Panc1 (cell line): ENCODE data around the gene KRT15.

Experiments used
- POLR2AphosphoS5 ChIP-seq: IDR thresholded peaks from 2 replicates; pipeline ENCODE4 v1.6.1; 2012; ENCODE audit warnings: mild to moderate bottlenecking, low read depth, low read length, moderate library complexity
- SIN3A ChIP-seq: IDR thresholded peaks from 2 replicates; pipeline ENCODE4 v1.6.1; 2012; ENCODE audit warnings: low read depth, mild to moderate bottlenecking, low read length, moderate library complexity, borderline replicate concordance; ENCODE audit not compliant: insufficient read depth
- TF ChIP-seq, protein P1 (sequence below): fragments of 450-650 bp; IDR thresholded peaks from 2 replicates; pipeline ENCODE4 v1.5.1; 2017; ENCODE audit warnings: mild to moderate bottlenecking
- TF ChIP-seq, protein P2 (sequence below), 2 experiments: IDR thresholded peaks; 2 replicates each; pipeline ENCODE4 v1.6.1; 2011 to 2012; ENCODE audit warnings: low read depth in 2 of 2, control low read depth in 1 of 2, low read length in 1 of 2, mild to moderate bottlenecking in 1 of 2, moderate library complexity in 1 of 2; ENCODE audit not compliant: insufficient read depth in 1 of 2

DNA sequence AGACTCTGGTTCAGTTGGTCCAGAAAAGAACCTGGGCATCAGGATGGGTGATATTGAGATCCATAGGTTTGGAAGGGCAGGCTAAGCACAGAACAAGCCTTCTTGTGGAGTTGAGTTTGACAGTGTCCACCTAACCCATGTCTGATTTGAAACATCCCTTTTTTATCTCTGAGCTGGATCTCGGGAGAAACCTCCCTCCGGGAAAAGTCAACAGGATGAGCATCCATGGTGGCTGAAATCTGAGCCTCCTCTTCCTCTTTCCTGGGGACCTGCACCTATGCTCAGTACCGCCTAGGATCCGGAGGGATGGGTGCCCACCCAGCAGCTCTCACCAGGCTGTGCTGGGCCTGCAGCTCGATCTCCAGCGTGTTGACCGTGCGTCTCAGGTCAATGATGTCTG, 54.9 kb downstream of the KRT15 start:
- no peak for TF ChIP-seq SIN3A
- TF ChIP-seq, protein P1, sequence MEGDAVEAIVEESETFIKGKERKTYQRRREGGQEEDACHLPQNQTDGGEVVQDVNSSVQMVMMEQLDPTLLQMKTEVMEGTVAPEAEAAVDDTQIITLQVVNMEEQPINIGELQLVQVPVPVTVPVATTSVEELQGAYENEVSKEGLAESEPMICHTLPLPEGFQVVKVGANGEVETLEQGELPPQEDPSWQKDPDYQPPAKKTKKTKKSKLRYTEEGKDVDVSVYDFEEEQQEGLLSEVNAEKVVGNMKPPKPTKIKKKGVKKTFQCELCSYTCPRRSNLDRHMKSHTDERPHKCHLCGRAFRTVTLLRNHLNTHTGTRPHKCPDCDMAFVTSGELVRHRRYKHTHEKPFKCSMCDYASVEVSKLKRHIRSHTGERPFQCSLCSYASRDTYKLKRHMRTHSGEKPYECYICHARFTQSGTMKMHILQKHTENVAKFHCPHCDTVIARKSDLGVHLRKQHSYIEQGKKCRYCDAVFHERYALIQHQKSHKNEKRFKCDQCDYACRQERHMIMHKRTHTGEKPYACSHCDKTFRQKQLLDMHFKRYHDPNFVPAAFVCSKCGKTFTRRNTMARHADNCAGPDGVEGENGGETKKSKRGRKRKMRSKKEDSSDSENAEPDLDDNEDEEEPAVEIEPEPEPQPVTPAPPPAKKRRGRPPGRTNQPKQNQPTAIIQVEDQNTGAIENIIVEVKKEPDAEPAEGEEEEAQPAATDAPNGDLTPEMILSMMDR, result no peak
- TF ChIP-seq, protein P2, sequence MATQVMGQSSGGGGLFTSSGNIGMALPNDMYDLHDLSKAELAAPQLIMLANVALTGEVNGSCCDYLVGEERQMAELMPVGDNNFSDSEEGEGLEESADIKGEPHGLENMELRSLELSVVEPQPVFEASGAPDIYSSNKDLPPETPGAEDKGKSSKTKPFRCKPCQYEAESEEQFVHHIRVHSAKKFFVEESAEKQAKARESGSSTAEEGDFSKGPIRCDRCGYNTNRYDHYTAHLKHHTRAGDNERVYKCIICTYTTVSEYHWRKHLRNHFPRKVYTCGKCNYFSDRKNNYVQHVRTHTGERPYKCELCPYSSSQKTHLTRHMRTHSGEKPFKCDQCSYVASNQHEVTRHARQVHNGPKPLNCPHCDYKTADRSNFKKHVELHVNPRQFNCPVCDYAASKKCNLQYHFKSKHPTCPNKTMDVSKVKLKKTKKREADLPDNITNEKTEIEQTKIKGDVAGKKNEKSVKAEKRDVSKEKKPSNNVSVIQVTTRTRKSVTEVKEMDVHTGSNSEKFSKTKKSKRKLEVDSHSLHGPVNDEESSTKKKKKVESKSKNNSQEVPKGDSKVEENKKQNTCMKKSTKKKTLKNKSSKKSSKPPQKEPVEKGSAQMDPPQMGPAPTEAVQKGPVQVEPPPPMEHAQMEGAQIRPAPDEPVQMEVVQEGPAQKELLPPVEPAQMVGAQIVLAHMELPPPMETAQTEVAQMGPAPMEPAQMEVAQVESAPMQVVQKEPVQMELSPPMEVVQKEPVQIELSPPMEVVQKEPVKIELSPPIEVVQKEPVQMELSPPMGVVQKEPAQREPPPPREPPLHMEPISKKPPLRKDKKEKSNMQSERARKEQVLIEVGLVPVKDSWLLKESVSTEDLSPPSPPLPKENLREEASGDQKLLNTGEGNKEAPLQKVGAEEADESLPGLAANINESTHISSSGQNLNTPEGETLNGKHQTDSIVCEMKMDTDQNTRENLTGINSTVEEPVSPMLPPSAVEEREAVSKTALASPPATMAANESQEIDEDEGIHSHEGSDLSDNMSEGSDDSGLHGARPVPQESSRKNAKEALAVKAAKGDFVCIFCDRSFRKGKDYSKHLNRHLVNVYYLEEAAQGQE (IDR thresholded peaks at IDR 0.05; ENCODE audit: insufficient read depth in 1 of 2, low read depth in 2 of 2, low read length in 1 of 2), result no peak
- TF ChIP-seq POLR2AphosphoS5, result no peak
